Fibroblast of villous mesenchyme (primary cell): ENCODE results near the gene COL4A2. TPM values are rescaled to one million over a fixed set of nuclear protein-coding genes. Genes with fewer than 3 reads are reported as not detected.

Experiments used
- DNase-seq: peaks from one replicate; pipeline ENCODE4 v3.0.0-alpha.2; 2010; ENCODE audit warnings: low read depth
- H3K4me3 ChIP-seq: 2 replicates; pipeline ENCODE4 v1.5.1; 2011; ENCODE audit warnings: low read depth, mild to moderate bottlenecking, low read length
- total RNA-seq: library from RNA; depleted of rRNA; stranded (reverse); fragments of >200 nt; gene quantifications from 2 replicates; pipeline ENCODE4 v1.2.3, GENCODE V29; 2012
- TF ChIP-seq, protein P1 (sequence below): IDR thresholded peaks from 2 replicates; pipeline ENCODE4 v1.5.1; 2012; ENCODE audit warnings: low read depth, mild to moderate bottlenecking, low read length; ENCODE audit not compliant: insufficient read depth

Gene COL4A2
- total RNA-seq, 1 donor: 756 TPM

DNA sequence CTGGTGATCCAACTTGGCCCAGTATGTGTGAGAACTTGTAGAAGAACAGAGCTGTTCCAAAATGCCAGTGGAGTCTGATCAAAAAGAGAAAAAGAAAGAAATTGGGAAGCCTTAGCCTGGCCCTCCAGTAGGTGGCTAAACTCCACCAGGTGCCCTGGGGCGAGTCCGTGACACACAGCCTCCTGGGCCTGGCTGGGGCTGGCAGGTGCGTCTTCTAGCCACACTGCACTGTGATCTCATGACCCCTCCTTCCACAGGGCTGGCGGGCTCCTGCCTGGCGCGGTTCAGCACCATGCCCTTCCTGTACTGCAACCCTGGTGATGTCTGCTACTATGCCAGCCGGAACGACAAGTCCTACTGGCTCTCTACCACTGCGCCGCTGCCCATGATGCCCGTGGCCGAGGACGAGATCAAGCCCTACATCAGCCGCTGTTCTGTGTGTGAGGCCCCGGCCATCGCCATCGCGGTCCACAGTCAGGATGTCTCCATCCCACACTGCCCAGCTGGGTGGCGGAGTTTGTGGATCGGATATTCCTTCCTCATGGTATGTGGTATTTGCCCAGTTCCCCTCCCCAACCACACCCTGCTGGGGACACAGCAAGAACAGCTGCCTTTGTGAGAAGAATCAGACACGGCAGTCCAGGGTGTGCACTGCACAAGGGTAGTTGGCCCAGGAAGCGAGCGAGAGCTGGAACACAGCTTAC lies 200.7 kb downstream of the COL4A2 start:
- no peak for DNase-seq
- TF ChIP-seq, protein P1, sequence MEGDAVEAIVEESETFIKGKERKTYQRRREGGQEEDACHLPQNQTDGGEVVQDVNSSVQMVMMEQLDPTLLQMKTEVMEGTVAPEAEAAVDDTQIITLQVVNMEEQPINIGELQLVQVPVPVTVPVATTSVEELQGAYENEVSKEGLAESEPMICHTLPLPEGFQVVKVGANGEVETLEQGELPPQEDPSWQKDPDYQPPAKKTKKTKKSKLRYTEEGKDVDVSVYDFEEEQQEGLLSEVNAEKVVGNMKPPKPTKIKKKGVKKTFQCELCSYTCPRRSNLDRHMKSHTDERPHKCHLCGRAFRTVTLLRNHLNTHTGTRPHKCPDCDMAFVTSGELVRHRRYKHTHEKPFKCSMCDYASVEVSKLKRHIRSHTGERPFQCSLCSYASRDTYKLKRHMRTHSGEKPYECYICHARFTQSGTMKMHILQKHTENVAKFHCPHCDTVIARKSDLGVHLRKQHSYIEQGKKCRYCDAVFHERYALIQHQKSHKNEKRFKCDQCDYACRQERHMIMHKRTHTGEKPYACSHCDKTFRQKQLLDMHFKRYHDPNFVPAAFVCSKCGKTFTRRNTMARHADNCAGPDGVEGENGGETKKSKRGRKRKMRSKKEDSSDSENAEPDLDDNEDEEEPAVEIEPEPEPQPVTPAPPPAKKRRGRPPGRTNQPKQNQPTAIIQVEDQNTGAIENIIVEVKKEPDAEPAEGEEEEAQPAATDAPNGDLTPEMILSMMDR: peak; percentile 2
- no peak overlapping the region for H3K4me3 ChIP-seq

DNA sequence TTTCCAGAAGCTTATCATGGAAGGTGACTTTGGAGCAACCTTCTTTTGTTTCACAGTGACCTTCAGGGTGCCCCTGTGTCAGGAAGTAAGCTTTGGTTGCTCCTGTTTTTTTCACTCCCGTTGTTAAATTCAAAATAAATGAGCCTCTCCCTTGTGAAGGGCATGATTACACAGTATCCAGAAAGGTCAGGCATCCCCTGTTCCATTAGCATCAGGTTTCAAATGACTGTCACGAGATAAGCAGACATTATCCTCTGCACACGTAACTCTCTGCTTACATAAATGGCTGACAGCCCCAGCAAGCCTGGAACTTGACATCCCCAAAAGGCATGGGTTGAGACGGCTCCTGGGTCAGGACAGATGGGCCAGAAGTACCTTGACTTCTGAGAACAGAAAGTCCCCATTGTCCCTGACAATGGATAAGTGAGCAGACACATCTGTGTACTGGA lies 202.4 kb downstream of the COL4A2 start:
- TF ChIP-seq, protein P1: no peak
- DNase-seq: no peak

DNA sequence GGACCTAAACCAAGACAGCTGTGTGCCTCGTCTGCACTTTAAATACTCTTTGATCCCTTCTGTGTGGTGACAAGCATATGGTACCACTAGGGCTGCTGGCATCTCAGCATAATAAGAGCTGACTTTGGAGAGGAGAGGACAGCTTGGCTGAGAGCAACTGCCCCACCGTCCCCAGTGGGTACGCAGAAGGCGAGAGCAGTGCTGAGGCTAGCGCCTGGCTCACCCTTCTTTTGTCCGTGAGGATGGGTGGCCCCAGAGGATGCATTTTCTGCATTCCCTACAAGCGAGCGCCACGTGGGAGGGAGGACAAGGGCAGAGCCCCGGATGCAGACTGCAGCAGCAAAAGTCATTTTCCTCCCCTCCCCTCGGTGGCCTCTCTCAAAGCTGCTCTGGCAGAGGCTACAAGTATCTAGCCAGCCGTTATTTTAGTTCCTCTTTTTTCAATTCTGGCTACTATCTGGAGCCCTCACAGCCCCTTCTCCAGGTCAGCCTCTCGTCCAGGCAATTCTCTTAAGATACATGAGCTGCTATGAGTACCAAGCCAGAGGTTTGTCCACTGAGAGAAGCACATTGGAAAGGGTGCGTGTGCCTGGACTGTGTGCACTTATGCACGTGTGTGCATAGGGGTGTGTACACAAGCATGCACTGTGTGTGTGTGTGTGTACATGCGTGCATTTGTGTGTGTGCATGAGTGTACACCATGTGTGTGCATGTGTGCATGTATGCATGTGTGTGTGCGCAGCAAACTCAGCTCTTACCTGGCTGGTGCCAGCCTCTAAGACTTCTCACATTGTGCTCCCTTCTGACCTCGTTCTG lies 203.1 kb downstream of the COL4A2 start:
- H3K4me3 ChIP-seq: no peak overlapping the region
- TF ChIP-seq, protein P1: no peak
- DNase-seq: no peak

More for the DNA sequence above, 202.4 kb downstream of the COL4A2 start:
- H3K4me3 ChIP-seq: no peak overlapping the region

DNA sequence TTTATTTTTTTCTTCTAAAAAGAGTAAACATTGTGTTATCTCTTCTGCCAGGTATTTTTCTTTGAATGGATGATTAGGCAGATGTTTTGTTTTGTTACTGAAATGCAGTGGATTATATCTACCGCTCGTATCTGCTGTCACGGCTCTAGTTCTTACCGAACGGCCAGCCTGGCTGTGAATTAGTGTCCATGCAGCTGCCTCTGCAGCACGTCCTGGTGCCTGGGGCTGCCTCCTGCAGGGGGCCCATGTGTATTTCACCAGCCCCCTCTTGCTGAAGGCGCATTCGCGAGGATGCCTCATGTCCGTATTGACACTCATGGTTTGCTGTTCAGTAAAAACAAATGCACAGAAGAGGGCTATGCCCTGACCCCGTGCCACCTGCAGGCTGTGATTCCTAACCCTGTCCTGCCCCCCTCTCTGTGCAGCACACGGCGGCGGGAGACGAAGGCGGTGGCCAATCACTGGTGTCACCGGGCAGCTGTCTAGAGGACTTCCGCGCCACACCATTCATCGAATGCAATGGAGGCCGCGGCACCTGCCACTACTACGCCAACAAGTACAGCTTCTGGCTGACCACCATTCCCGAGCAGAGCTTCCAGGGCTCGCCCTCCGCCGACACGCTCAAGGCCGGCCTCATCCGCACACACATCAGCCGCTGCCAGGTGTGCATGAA lies 204.6 kb downstream of the COL4A2 start:
- TF ChIP-seq, protein P1: no peak
- H3K4me3 ChIP-seq: no peak overlapping the region
- DNase-seq: no peak

DNA sequence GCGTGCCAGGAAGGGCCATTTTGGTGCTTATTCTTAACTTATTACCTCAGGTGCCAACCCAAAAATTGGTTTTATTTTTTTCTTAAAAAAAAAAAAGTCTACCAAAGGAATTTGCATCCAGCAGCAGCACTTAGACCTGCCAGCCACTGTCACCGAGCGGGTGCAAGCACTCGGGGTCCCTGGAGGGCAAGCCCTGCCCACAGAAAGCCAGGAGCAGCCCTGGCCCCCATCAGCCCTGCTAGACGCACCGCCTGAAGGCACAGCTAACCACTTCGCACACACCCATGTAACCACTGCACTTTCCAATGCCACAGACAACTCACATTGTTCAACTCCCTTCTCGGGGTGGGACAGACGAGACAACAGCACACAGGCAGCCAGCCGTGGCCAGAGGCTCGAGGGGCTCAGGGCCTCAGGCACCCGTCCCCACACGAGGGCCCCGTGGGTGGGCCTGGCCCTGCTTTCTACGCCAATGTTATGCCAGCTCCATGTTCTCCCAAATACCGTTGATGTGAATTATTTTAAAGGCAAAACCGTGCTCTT lies 205.2 kb downstream of the COL4A2 start:
- DNase-seq: no peak
- TF ChIP-seq, protein P1: no peak
- H3K4me3 ChIP-seq: no peak overlapping the region

DNA sequence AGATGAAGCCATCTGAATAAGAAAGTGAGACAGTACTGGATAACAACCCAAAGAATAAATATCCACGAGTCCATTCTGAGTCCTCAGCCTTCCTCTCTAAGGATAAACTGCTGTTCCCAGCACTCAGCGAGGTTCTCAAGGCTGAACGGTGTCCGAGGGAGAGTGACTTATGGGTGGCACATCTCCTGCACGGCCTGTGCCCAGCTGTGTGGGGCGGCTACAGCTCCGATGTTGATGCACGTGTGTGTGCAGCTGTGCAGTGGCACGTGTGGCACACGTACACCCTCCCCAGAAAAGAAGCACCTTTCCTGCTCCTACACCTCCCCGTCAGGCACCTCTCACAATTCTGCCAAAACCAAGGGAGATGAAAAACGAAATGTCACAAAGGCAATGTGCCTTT lies 209.4 kb downstream of the COL4A2 start:
- DNase-seq: no peak
- no peak overlapping the region for H3K4me3 ChIP-seq
- TF ChIP-seq, protein P1: no peak
